SIG-M5 treated with dmso at 0.1 percent for 504 hours (cell line): ENCODE measurements around the gene GRM3.

Experiments used
- DNase-seq: peaks from one replicate; lab custom pipeline; 2025; ENCODE audit not compliant: unreplicated experiment; lab: John Stamatoyannopoulos, UW

The GRM3 gene

DNA sequence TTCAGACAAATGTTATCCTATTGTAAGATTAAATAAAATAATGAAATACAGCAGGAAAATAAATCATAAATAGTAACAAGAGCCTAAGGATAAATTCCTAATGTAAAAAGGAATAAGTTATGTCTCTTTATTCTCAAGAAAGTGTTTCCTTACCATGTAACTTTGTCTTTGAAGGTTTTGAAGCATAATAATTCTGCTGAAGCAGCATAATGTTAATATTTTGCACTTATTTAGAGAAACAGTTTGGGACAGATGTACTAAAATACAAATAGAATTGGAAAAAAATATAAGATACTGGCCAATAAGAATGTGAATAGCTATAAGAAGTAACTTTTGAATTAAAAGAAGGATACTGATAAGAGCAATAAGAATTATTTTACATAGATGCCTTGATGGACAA lies 45.7 kb downstream of the GRM3 start:
- DNase-seq: no peak

GRCh38 chr7:86692755-86693154 lies 49.0 kb downstream of the GRM3 start:
- no peak for DNase-seq

DNA sequence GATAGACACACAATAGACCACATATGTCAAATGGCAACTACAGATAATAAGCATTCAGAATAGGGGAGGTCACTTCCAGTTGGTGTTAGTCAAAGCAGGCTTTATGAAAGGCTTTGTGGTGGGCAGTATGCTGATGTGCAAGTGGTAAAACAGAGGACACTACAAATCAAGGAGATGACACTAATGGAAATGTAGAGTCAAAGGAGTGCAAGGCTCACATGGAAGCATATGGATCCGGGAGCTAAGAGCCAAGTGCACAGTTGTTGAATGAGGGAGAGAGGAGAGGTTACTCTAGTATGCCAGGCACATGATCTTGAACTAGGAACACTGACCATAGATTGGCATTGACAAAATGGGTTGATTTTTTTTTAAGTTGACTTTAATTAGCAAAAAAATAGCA lies 62.7 kb downstream of the GRM3 start:
- no peak for DNase-seq

DNA sequence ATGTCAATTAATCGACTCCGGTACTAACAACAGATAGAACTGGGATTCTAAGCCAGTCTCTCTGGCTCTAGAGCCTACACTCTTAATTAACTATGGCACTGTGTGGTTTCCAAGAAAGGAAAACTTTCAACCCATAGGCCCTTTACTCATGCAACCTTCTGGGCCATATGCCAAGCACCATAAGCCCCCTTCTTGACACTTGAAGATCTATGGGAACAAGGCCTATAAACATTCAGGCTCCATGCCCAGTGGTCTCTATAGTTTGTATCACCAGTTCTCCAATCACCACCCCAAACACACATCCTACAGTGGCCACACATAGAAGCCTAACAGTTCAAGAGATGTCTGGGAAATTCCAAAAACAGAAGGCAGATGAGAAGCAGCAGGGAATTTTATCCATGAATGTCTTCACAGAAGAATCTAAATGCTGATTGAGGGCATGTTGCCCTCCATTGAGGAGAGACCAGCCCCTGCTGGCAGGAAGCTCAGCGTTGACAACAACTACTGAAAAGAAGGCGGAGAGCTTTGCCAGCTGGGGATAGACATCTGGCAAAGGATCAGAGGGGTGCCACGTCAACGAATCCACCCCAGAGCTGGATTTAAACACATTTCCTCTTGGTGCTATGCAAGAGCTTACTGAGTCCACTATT lies 64.4 kb downstream of the GRM3 start:
- DNase-seq: no peak

DNA sequence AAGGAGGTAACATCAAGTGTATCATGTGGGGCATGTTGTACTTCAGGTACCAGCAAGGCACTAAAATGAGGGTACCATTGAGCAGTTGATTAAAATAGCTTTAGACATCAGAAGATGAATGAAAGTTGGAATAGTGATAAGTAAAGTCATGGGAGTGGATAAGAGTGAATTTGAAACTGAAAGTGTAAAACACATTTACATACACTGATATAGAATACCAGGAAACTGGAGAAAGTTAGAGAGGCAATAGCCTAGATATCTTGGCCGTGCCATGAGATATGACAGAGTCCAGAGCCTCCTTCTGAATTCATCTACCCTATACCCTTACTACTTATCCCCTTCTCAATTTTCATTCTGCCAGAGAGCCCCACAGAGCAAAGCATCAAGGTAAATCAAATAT lies 76.6 kb downstream of the GRM3 start:
- DNase-seq: no peak

- DNase-seq: no peak
Measured at GRCh38 chr7:86733783-86734182, 90.1 kb downstream of the GRM3 start.

- no peak for DNase-seq
Measured at GRCh38 chr7:86745013-86745745, 101.5 kb downstream of the GRM3 start.

- DNase-seq: no peak
Measured at GRCh38 chr7:86747698-86748097, 104.0 kb downstream of the GRM3 start.

GRCh38 chr7:86748201-86748600 lies 104.5 kb downstream of the GRM3 start:
- no peak for DNase-seq

- DNase-seq: no peak
Measured at GRCh38 chr7:86748843-86749719, 105.4 kb downstream of the GRM3 start.

- no peak for DNase-seq
Measured at GRCh38 chr7:86749741-86750665, 106.3 kb downstream of the GRM3 start.

DNA sequence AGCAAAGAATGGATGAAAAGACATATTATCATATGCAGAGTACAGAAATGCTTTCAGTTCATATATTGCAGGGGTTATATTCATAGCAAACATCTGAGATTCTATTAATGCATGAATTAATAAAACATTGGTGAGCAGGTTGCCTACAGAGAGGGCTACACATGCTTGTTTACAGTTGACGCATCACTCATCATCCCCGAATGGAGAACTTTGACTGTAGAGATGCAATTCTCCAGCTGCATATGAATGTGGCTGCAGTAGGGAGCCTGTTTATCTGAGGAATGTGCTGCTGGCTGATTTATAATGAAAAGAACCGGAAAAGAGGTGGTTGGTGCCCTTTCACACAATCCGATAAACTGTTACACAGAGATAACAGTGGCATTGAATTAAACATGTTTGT lies 116.5 kb downstream of the GRM3 start:
- no peak for DNase-seq

DNA sequence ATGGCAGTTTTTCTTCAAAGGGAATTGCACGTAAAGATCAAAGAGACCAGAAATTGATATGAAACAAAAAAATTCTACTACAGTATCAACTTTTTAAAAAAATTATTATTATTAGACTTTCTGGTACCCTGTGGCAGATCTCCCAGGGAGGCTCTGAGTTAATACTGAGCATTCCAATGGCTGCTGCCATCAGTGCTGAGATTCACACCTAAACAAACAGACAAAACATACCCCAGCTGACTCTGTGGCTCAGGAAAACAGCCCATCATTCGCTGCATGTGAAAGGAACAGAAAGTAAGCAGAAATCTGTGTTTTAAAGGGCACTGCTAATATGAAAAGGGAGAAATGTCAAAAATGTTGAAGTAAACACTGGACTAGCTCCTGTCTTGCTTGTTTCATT lies 118.4 kb downstream of the GRM3 start:
- DNase-seq: no peak

DNA sequence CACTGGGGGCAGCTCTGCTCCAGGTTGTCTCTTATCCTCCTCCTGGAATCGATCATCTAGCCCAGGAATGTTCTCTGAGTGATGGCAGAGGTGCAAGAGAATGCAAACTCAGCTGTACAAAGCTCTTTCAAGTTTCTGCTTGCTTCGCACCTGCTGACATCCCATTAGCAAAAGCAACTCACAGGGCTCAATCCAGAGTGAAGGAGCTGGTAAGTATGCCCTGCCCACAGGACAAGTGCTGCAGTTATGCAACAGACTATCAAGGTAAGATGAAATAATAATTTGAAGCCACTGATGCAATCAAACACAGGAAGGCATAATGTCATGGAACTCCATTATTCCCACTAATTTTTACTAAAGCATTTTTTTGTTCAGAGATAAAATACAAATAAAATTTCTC lies 122.2 kb downstream of the GRM3 start:
- DNase-seq: no peak

DNA sequence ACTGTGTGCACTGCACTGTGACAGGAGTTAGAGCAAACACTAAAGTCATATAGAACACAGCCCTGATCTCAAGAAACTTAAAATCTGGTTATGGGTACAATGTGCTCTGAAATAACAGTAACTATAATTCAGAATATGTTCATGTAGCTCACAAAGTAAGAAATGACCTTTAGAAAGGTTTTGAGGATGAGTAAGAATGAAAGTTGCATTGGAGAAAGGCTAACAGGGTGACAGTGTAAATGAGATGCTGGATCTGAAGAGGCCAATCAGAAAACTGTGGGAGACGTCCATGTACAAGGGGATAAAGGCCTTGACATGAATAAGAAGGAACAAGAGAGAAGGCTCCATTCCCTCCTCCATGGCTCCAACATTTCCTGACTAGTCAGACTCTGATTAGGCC lies 124.7 kb downstream of the GRM3 start:
- DNase-seq: no peak

GRCh38 chr7:86768967-86769760 lies 125.5 kb downstream of the GRM3 start:
- no peak for DNase-seq

GRCh38 chr7:86773309-86773708 lies 129.6 kb downstream of the GRM3 start:
- DNase-seq: no peak

GRCh38 chr7:86775203-86775602 lies 131.5 kb downstream of the GRM3 start:
- DNase-seq: no peak

GRCh38 chr7:86776136-86776535 lies 132.4 kb downstream of the GRM3 start:
- no peak for DNase-seq

DNA sequence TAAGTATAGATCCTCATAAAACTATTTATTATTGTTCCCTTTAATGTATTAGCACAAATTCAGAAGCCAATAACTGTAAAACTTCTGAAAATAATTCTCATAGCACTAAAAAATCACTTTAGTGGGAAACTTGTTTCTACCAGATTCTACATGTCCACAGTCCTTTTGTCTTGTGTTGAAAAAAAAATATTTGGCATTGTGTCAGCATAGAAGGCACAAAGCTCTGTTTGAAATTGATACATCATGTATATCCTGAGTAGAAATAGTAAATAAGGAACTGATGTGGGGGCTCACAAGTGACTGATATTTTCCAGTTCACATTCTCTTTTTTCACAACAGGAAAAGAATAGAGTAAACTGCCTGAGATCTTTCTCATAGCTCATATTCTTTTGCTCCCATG lies 134.6 kb downstream of the GRM3 start:
- no peak for DNase-seq
